Measurements from ENCODE around the gene STAT5A.
A peak's percentile ranks its signal among the peaks of the same experiment; 100 is the strongest.

The STAT5A gene

DNA sequence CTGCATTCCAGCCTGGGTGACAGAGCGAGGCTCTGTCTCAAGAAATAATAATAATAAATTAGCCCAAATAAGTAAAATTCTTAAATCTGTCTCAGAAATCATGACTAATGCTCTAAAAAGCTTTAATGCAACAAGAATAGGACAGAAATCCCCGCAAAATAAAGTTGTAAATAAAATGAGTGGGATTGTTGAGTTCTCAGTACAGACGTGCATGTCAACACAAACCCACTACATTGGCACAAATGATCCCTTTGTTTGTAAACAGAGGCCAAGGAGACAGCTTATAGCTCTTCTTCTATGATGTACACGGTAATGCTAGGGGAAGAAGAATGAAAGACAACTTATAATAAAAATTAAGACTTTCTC is 18.1 kb upstream of the STAT5A start:
- no peak for DNase-seq

- no peak for DNase-seq
These were observed 17.7 kb upstream of the STAT5A start for GRCh38 chr17:42270596-42270995.

DNA sequence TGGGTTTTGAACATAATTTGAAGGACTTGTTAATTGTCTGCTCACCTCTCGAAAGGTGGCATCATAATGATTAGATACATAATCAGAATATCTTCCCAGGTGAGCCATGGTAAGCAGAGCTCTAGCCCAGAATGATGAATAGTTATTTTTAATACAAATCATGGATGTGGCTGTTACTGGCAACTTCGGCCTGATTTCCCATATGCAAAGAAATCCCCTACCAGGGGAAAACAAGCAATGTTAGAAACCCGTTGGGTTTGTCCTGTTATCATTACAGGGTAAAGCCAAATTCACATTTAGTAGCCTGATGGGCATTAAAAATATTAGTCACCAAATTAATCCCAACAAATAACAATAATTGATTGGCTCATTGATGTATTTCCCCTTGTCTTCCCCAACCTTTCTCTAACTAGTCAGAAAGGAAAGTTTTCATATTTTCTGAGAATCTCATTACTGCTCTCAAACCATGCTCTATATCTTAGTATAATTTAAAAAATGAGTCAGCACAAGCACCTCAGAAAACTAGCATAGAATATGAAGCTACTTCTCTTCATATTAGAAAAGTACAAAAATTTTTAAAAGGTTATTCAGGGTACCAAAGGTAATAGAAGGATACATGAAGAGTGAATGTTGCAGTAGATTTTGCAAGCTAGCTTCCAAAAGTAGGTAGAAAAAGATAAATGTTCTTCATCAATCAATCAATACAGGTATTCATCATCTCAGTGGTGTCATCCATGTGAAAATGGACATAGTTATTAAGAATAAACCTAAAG is 17.1 kb upstream of the STAT5A start:
- no peak for DNase-seq

DNA sequence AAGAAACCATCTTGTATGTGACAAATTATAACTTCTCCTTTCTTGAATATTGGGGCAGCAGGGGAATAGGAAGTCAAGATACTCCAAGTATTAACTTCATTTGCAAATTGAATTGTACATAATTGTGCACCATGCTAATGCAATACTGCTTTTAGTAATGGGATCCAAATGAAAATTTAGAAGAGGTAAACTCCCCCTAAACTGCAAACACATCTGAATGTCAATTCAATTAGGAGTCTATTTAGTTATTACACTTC is 16.6 kb upstream of the STAT5A start:
- no peak for DNase-seq

DNA sequence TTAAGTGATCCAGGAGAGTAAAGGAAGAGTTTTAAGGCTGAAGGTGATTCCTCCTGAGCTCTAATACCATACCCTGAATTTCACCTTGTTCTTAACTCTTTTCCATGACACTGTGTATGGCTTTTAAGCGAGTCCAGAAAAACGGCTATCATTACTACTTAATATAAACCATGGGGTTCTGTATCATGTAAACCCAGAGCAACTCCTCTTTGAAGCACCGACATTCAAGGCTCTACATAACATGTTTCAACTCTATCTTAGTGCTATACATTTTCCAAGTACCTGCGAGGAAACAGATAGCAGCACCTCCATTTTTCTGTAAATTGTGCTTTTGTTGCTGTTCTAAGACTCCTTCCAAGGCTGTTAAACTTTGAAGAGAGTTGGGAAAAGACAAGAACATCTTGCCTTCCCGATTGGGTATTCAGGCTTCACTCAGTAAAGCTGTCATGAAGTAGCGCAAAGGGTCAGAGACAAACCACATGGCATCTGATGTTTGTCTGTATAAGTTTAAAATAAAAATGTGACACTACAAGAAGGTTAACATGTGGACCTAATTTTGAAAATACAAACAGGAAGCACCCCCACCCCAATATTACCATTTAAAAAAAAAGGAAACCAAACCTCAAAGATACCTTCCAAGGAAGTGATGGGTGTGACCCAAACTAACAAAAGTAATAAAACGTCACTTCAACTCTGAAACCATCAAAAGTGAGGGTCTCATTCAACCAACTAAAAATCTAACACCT is 16.0 kb upstream of the STAT5A start:
- no peak for DNase-seq

- no peak for DNase-seq
These were observed 14.6 kb upstream of the STAT5A start for GRCh38 chr17:42273474-42274252.

DNA sequence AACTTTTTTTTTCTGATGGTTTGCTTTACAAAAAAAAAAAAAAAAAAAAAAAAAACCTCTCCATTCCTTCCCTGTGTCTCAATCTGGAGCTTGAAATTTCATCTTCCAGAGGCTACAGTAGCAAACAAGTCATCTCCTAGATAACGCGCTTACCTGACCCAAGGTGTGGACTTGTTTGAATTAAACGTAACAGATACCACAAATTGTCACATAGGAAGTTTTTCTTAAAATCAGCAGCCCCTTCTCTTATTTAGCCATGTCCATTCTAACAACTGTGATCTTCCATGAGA is 14.1 kb upstream of the STAT5A start:
- no peak for DNase-seq

DNA sequence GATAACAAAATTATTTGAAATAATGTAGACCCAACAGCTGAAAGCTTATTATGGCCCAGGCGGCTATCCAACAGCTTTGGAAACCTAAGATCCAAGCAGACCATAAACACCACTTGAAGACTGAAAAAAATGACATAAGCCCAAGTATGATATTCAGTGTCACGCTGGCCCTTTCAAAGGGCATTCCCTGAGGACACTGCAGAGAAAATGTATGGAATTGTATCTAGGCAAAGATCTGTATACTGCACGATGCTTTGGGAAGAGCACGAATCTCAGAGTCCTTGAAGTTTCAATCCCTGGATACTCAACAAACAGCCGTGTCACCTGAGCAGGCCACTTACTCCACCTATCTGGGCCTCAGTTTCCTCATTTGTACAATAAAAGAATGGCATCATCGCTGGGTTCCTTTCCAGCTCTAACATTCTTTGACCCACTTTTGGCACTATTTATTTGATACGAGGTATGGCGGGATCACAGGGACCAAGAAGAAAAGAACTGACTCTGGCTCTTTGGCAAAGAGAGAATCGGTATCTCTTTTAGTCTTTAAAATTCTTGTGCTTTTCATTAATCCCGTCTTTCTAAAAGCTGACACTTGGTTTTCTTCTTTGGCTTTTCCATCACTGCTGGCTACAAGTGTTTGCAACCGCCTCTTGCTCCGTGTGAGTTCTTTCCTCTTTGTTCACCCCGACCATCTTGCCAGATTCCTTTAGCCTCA is 13.3 kb upstream of the STAT5A start:
- no peak for DNase-seq

DNA sequence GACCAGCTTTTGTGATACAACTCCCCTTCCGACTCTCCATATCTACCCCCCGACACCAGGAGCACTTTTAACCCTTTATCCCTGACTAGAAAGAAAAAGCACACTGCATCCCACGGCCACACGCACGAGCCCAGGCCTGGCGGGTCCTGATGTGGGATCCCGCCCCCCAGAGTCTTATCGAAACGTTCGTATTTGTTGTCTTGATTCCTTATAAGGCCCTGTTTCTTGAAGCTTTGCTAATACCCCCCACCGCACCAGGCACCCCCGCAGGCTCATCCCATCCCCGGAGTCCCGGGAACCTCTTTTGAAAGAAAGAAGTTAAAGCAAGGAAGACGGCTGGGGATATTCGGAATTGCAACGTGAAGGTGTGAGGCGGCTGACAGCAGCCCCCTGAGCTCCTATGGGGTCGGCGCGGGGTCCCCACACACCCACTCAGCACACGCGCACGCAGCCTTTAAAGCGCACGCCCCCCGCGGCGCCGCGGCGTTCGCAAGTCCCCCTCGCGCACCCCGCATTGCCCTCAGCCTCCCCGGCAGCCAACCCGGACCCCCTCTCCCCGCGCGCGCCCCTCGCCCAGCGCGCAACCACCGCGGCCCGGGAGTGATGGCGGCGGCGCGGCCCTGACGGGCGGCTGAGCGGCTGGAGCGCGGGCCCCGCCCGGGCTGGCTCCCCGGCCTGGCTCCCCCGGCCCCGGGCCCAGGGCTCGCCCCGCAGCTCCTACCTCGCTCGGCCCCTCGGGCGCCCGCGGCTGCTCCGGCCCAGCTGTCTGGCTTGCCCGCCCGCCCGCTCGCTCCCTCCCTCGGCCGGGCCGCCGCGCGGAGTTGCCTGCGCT is 12.6 kb upstream of the STAT5A start:
- no peak for DNase-seq

GRCh38 chr17:42276359-42276608 is 12.0 kb upstream of the STAT5A start, which contains the start of gene STAT5B:
TSS of gene STAT5B (minus strand) at chr17:42276391. CDS start at chr17:42232127, 44,264 bp downstream.
- peak; percentile 78 for DNase-seq

DNA sequence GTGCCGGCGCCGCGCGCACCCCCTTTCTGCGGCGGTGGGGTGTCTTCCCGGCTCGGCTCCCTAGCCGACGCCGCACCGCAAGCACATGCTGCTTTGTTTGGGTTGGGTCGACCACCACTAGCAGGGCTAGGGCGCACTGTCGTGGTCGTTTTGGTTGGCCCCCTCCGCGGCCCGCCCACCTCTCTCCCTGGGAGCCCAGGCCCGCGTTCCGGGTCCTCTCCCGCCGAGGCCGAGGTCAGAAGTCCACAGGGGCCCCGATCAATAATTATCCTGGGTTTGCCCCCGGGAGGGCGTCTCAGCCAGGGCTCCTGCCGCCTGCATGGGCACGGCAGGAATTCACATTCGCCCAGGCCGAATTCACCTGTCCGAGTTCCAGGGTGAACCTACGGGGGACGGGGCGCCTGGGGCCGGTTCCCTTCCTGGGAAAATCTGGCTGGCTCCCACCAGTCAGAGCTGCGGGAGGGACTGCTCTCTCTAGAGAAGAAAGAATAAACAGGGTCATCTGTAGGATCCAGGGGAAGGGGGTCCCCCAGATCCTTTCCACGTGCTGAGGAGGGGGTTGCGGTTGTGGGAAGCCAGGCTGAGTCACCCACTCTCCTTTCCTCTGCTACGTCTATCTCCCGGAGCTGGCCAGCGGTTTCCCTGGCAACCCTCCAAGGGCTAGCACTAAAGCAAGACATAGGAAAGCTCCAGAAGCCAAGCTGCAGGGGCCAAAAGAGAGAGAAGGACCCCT is 11.5 kb upstream of the STAT5A start:
- peak; percentile 62 for DNase-seq

DNA sequence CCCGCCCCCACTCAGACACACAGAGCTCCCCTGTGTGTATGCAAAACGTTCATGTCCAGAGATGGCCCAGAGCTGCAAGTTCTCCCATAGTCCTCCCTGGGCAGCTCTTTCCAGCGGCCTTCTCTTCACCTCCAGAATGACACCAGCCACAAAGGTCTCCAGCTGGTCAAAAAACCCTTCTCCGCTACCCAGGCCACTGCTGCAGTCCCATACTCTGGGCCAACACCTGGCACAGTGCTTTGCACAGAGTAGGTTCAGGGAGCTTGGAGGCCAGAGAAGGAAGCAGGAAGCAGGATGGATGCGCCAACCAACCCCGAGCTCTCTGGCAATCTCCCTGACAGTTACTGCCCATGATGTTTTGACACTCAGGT is 11.0 kb upstream of the STAT5A start:
- no peak for DNase-seq

DNA sequence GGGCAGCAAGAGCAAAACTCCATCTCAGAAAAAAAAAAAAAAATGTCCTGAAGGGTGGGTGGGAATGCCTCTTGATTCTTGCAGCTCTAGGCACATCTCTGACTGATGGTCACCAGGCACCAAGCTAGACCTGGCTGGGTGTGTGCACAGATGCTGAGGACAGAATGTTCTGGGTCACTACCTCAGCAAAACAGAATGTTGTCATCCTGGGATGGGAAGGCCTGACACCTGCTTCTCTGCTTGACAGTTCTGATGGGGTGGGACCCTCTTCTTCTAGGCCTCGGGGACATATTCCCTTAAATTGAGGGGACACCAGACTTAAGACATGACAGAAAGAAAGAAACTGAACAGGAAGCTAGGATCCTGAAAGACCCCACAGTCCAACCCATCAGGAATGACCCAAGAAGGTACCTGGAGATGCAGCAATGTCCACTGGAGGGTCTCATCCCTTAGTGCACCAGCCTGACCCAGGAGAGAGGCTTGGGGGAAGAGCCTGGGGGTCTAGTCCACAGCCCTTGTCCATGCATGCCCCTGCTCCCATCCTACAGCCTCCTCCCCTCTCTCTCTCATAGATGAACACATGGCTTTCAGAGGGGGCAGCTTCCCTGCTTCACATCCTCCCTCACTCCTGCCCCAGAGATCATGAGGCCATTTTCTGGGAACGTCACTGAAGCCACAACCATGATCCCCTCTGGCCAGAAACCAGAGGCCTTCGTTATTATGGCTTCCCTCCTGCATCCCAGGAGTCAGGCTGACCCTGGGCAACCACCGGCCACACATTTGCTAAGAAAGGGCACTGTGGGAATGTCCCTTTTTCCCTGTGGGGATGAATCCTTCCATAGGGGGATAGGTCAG is 8.3 kb upstream of the STAT5A start:
- DNase-seq, result no peak

GRCh38 chr17:42281571-42282096 is 6.7 kb upstream of the STAT5A start:
- DNase-seq, result no peak

DNA sequence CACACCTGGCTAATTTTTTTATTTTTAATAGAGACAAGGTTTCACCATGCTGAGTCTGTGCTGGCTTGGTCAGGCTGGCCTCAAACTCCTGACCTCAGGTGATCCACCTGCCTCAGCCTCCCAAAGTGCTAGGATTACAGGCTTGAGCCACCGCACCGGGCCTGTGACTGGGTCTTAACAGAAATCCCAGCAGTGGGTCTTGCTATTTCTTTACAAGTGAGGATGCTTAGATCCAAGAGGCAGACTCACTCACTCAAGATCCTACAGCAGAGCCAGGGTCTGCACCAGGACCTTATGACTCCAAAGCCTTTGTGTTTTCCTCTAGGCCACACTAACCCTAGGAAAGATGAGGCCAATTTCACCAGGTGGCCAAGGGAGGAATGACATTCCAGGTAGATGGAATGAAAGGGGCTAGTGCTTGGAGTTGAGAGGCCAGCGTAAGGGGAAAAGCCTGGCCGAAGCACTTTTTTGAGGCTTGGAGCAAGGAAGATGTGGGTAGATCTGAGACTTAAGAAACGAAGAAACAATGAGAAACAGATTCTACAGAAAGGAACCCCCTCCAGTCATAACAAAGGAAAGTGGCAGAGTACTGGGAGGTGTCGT is 5.7 kb upstream of the STAT5A start:
- DNase-seq, result no peak

- no peak for DNase-seq
These were observed 4.9 kb upstream of the STAT5A start for GRCh38 chr17:42283241-42284023.

GRCh38 chr17:42284024-42284369 is 4.3 kb upstream of the STAT5A start:
- DNase-seq, result no peak

- DNase-seq, result no peak
These were observed 3.7 kb upstream of the STAT5A start for GRCh38 chr17:42284566-42284965.

DNA sequence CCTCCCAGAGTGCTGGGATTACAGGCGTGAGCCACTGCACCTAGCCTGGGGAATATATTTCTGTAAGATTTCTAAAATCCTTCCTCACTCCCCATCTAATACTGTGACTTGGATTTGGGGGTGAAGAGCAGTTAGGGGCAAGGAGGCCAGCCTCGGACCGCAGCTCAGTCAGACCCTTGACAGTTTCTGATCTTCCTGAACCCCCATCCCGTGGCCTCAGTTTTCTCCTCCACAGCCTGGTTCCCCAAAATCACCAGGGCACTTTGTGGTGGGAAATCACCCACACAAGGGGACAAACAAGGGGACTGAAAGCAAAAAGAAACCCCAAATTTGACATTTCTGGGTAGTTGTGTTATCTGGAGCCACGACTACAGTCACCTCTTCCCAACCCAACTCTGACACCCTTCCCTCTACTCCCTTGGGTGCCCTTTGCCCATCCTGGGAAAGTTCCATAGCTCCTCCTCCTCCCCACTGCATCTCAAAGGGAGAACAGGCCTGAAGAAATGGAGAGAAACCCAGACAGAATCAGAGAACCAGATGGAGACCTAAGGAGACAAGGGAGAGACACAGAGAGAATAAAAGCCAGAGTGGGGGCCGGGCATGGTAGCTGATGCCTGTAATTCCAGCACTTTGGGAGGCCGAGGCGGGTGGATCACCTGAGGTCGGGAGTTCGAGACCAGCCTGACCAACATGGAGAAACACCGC is 2.8 kb upstream of the STAT5A start:
- DNase-seq, result no peak
